CD4-positive, CD25-positive, alpha-beta regulatory T cell (primary cell): ENCODE data around the gene ARHGEF26. TPM values are rescaled to one million over a fixed set of nuclear protein-coding genes. Genes with fewer than 3 reads are reported as not detected.

Experiments
- ATAC-seq, 2 donors: fragments of 150-1000 bp; cut with Tn5 transposase; one replicate each; pipeline ENCODE4 v1.10.0; 2021; ENCODE audit warnings: low read depth in 2 of 2, moderate number of reproducible peaks in 2 of 2, moderate library complexity in 1 of 2
- DNase-seq, 3 donors: peaks; one replicate each; pipeline versions ENCODE4 v3.0.0 to v3.0.0-alpha.2; 2012 to 2022; ENCODE audit warnings: mixed read lengths in 1 of 3
- H3K27ac ChIP-seq: one replicate; pipeline ENCODE4 v1.7.0; 2013; ENCODE audit warnings: mild to moderate bottlenecking, low read length; ENCODE audit not compliant: insufficient read depth, poor library complexity, severe bottlenecking
- H3K27me3 ChIP-seq: one replicate; pipeline ENCODE4 v1.7.0; 2013; ENCODE audit warnings: low read length; ENCODE audit not compliant: control insufficient read depth, insufficient read depth
- H3K36me3 ChIP-seq: one replicate; pipeline ENCODE4 v1.7.0; 2013; ENCODE audit warnings: mild to moderate bottlenecking, low read length, moderate library complexity; ENCODE audit not compliant: control insufficient read depth, insufficient read depth
- H3K4me1 ChIP-seq: 2 replicates; pipeline ENCODE4 v1.7.0; 2013; ENCODE audit warnings: mild to moderate bottlenecking, low read length; ENCODE audit not compliant: insufficient read depth, control insufficient read depth, poor library complexity, severe bottlenecking
- H3K4me3 ChIP-seq: one replicate; pipeline ENCODE4 v1.7.0; 2013; ENCODE audit warnings: low read depth, mild to moderate bottlenecking, low read length, moderate library complexity
- H3K9me3 ChIP-seq, 2 experiments: 1 replicate in 1 of 2; 2 replicates in 1 of 2; pipeline ENCODE4 v1.7.0; 2013; ENCODE audit warnings: low read length in 2 of 2, mild to moderate bottlenecking in 1 of 2, moderate library complexity in 1 of 2; ENCODE audit not compliant: control insufficient read depth in 2 of 2
- H3K27ac Mint-ChIP-seq, 3 donors: one replicate each; pipeline ENCODE4 v1.8.0; 2020 to 2022; ENCODE audit warnings: mild to moderate bottlenecking in 3 of 3, mixed read lengths in 3 of 3, moderate library complexity in 2 of 3
- H3K27me3 Mint-ChIP-seq: one replicate; pipeline ENCODE4 v1.8.0; 2022; ENCODE audit warnings: mild to moderate bottlenecking, mixed read lengths
- H3K36me3 Mint-ChIP-seq: one replicate; pipeline ENCODE4 v1.8.0; 2020; ENCODE audit warnings: mixed read lengths
- H3K4me1 Mint-ChIP-seq, 4 donors: one replicate each; pipeline ENCODE4 v1.8.0; 2020 to 2022; ENCODE audit warnings: mixed read lengths in 4 of 4, mild to moderate bottlenecking in 1 of 4
- H3K4me3 Mint-ChIP-seq, 4 donors: one replicate each; pipeline ENCODE4 v1.8.0; 2020 to 2022; ENCODE audit warnings: mild to moderate bottlenecking in 4 of 4, mixed read lengths in 4 of 4, moderate library complexity in 3 of 4
- H3K9me3 Mint-ChIP-seq, 7 donors: one replicate each; pipeline ENCODE4 v1.8.0; 2020 to 2022; ENCODE audit warnings: mixed read lengths in 7 of 7, mild to moderate bottlenecking in 3 of 7, moderate library complexity in 2 of 7
- polyA plus RNA-seq, 4 donors: library from polyadenylated mRNA; unstranded; fragments of 300-500 nt; fragmentation: Illumina TruSeq; gene quantifications; one replicate each; pipeline ENCODE4 v1.2.3, GENCODE V29; 2021
- total RNA-seq: library from RNA; stranded (reverse); gene quantifications from one replicate; pipeline ENCODE4 v1.2.3, GENCODE V29; 2022

Gene ARHGEF26
- total and polyA plus RNA-seq, 5 donors from 2014 or later: 0.09 to 0.13 TPM; not detected in 3

DNA sequence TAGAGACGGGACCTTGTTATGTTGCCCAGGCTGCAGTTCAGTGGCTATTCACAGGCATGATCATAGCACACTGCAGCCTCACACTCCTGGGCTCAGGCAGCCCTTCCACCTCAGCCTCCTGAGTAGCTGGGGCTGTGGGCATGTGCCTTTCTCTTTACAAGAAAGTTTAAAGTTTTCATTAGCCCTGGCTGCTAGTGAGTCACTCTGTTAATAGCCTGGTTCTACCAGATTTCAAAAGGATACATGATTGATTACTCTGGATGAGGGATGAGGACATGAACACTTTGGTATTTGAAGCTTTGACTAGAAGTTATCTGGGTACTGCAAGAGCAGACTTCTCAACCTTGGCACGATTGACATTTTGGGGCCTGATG is 108.0 kb downstream of the ARHGEF26 start:
- Mint-ChIP-seq H3K27ac (no peak overlapping the region), H3K4me1 (no peaks in the 10 kb centered on the region), H3K36me3 (no peaks in the 10 kb centered on the region), H3K27me3 (peaks cover 4% of the 10 kb centered on the region), H3K4me3 (no peak overlapping the region), H3K9me3 (no peaks in the 10 kb centered on the region)
- H3K27me3 ChIP-seq: peaks cover 8% of the 10 kb centered on the region
- H3K4me3 ChIP-seq: no peak overlapping the region
- no peaks in the 10 kb centered on the region for H3K9me3 ChIP-seq
- no peaks in the 10 kb centered on the region for H3K36me3 ChIP-seq
- DNase-seq (no peak), ATAC-seq (no peak)
- H3K4me1 ChIP-seq: no peaks in the 10 kb centered on the region
- H3K27ac ChIP-seq: no peak overlapping the region

DNA sequence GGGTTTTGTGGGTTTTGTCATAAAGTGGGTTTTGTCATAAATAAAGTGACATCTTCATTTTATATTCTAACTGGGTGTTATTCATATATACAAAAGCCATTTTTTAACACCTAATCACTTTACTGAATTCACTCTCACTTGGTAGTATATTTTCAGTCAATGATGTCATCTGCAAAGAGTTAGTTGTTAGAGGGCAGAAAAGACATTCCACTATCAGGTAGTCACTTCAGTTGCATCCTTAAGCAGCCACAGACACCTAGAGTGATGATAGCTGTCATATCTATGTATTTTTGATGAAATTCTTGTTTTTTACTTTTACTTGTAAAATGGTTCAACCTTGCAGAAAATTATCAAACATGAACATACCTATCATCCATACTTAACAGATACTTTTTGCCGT is 114.1 kb downstream of the ARHGEF26 start:
- H3K36me3 ChIP-seq: no peaks in the 10 kb centered on the region
- H3K27me3 ChIP-seq: peaks cover 10% of the 10 kb centered on the region
- no peak for ATAC-seq

DNA sequence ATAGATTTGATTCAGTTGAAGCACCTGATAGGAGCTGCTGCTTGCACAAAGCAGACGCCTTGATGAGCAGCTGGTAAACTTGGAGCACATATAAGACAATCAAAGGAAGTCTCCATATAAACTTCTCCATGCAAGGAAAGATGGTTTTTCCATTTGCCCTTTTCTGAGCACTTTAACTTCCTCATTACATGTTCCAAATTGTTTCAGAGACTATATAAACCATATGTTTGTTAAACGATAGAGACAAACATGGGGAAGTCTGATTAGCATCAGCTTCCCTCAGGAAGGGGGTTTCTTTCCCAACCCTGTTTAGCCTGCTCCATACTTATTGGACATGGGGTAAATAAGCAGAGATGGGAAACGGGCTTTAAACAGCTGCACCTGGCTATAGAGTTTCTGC is 115.1 kb downstream of the ARHGEF26 start:
- Histone ChIP-seq H3K27ac (no peak overlapping the region), H3K27me3 (peaks cover 10% of the 10 kb centered on the region), H3K9me3 (no peaks in the 10 kb centered on the region), H3K4me1 (no peaks in the 10 kb centered on the region), H3K4me3 (no peak overlapping the region), H3K36me3 (no peaks in the 10 kb centered on the region)
- ATAC-seq (no peak), DNase-seq (no peak)
- Mint-ChIP-seq H3K27ac (no peak overlapping the region), H3K4me1 (no peaks in the 10 kb centered on the region), H3K4me3 (no peak overlapping the region), H3K27me3 (peaks cover 4% of the 10 kb centered on the region), H3K9me3 (no peaks in the 10 kb centered on the region), H3K36me3 (no peaks in the 10 kb centered on the region)

More for the DNA sequence above, 114.1 kb downstream of the ARHGEF26 start:
- no peak overlapping the region for H3K4me3 Mint-ChIP-seq
- no peaks in the 10 kb centered on the region for H3K9me3 Mint-ChIP-seq
- no peaks in the 10 kb centered on the region for H3K4me1 Mint-ChIP-seq
- no peaks in the 10 kb centered on the region for H3K9me3 ChIP-seq
- H3K27ac Mint-ChIP-seq: no peak overlapping the region
- no peaks in the 10 kb centered on the region for H3K36me3 Mint-ChIP-seq
- H3K27ac ChIP-seq: no peak overlapping the region
- H3K4me3 ChIP-seq: no peak overlapping the region
- no peak for DNase-seq
- H3K27me3 Mint-ChIP-seq: peaks cover 4% of the 10 kb centered on the region
- H3K4me1 ChIP-seq: no peaks in the 10 kb centered on the region

DNA sequence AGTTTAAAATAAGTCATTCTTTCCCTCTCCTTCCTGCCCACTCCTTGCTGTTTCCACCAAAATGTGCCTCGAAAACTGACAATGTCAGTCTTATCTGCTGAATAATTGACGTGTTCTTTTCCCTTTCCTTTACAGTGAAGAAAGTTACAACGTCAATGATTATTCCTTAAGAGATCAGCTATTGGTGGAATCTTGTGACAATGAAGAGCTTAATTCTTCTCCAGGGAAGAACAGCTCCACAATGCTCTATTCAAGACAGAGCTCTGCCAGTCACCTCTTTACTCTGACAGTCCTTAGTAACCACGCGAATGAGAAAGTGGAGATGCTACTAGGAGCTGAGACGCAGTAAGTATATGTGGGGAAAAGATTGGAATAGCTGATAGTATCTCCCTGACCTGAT is 119.0 kb downstream of the ARHGEF26 start:
- H3K27me3 ChIP-seq: peaks cover 2% of the 10 kb centered on the region
- H3K9me3 ChIP-seq: no peaks in the 10 kb centered on the region
- no peaks in the 10 kb centered on the region for H3K4me1 ChIP-seq
- H3K27ac ChIP-seq: no peak overlapping the region
- Mint-ChIP-seq H3K27ac (no peak overlapping the region), H3K4me3 (no peak overlapping the region), H3K9me3 (no peaks in the 10 kb centered on the region), H3K27me3 (peaks cover 4% of the 10 kb centered on the region), H3K4me1 (no peaks in the 10 kb centered on the region), H3K36me3 (no peaks in the 10 kb centered on the region)
- no peak overlapping the region for H3K4me3 ChIP-seq
- H3K36me3 ChIP-seq: no peaks in the 10 kb centered on the region
- ATAC-seq (no peak), DNase-seq (no peak)

DNA sequence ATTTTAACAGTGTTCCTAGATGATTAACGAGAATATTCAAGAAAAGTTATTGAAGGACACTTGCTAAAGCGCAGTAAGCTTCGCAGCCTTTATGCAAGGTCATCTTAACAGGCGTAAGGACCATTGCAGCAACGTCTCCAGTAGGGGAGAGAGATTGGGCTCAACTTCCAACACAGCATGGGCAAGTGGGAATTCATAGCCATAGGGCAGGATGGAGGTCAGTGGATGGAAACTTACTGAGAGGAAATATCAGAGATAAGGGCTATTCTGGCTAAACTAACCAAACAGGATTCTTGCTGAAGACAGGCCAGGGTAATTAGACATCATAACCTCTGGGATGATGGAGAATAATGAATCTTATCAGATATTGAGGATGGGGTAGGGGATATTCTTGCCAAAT is 120.3 kb downstream of the ARHGEF26 start:
- Histone ChIP-seq H3K27me3 (peaks cover 2% of the 10 kb centered on the region), H3K4me3 (no peak overlapping the region), H3K27ac (no peak overlapping the region), H3K9me3 (no peaks in the 10 kb centered on the region), H3K36me3 (no peaks in the 10 kb centered on the region), H3K4me1 (no peaks in the 10 kb centered on the region)
- no peak overlapping the region for H3K4me3 Mint-ChIP-seq
- no peak overlapping the region for H3K27ac Mint-ChIP-seq
- ATAC-seq: no peak
- DNase-seq: no peak
- H3K4me1 Mint-ChIP-seq: no peaks in the 10 kb centered on the region
- H3K27me3 Mint-ChIP-seq: peaks cover 2% of the 10 kb centered on the region
- no peaks in the 10 kb centered on the region for H3K9me3 Mint-ChIP-seq
- H3K36me3 Mint-ChIP-seq: peaks cover 1% of the 10 kb centered on the region

DNA sequence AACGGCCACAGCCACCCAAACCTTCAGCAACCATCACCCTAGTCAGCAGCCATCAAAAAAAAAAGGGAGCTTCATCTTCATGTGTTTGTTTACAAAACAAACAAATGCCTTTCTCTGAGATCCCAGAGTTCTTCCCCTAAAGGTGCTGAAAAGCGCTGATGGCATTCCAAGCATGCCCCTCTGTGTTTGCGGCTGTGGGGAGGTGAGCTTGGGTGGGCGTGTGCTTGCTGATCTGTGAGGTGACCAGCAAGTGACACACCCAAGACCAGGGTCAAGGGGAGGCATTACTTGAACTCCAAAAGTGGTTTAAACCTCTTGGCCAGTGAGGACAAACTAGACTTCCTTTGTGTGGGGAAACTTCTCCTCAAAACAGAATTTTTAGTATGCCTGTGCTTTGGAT is 121.6 kb downstream of the ARHGEF26 start:
- no peak overlapping the region for H3K4me3 ChIP-seq
- no peaks in the 10 kb centered on the region for H3K9me3 ChIP-seq
- H3K27ac ChIP-seq: no peak overlapping the region
- Mint-ChIP-seq H3K4me1 (no peaks in the 10 kb centered on the region), H3K27ac (no peak overlapping the region), H3K27me3 (no peaks in the 10 kb centered on the region), H3K36me3 (peaks cover 9% of the 10 kb centered on the region), H3K4me3 (no peak overlapping the region), H3K9me3 (no peaks in the 10 kb centered on the region)
- ATAC-seq: no peak
- no peaks in the 10 kb centered on the region for H3K4me1 ChIP-seq
- no peaks in the 10 kb centered on the region for H3K27me3 ChIP-seq
- DNase-seq: no peak
- no peaks in the 10 kb centered on the region for H3K36me3 ChIP-seq

DNA sequence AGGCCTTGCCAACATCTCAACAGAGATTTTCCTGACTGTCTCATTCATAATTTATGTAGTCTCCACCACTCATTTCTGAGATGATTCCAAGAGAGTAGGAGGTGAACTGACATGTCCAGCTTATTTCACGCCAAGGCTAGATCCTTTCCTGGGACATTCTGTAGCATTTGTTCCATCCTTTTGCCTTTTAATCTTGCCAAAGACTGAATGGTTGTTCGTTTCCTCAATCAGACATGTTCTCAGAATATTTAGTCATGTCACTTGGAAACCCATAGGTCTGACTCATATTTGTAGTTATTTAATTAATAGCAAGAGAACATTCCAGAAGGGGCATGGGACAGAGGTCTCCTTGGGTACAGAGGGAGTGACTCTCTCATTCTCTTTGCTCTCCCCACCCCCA is 122.2 kb downstream of the ARHGEF26 start:
- no peaks in the 10 kb centered on the region for H3K27me3 Mint-ChIP-seq
- Histone ChIP-seq H3K36me3 (no peaks in the 10 kb centered on the region), H3K9me3 (no peaks in the 10 kb centered on the region), H3K4me3 (no peak overlapping the region), H3K27me3 (no peaks in the 10 kb centered on the region), H3K4me1 (no peaks in the 10 kb centered on the region), H3K27ac (no peak overlapping the region)
- DNase-seq: no peak
- H3K4me3 Mint-ChIP-seq: no peak overlapping the region
- no peak for ATAC-seq
- peaks cover 9% of the 10 kb centered on the region for H3K36me3 Mint-ChIP-seq
- no peaks in the 10 kb centered on the region for H3K4me1 Mint-ChIP-seq
- H3K27ac Mint-ChIP-seq: no peak overlapping the region
- H3K9me3 Mint-ChIP-seq: no peaks in the 10 kb centered on the region

DNA sequence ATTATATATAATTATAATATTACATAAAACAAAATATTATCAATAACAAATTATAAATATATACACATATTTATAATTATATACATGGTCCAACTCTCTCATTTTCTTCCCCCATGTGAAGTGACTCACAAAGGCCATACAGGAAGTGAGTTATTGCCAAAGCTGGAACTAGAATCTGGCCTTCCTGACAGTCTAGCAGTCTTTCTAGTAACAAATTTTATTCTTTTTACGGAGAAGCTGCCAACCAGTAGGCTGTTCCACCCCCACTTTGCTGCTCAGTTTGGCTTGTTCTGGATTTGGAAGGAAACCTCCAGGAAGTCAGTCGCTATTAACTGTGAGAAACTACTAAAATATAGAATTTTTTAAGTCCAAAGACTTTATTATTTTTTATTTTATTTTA is 123.5 kb downstream of the ARHGEF26 start:
- Histone ChIP-seq H3K27me3 (no peaks in the 10 kb centered on the region), H3K4me1 (no peaks in the 10 kb centered on the region), H3K9me3 (no peaks in the 10 kb centered on the region), H3K36me3 (no peaks in the 10 kb centered on the region), H3K27ac (no peak overlapping the region), H3K4me3 (no peak overlapping the region)
- H3K27ac Mint-ChIP-seq: no peak overlapping the region
- H3K9me3 Mint-ChIP-seq: no peaks in the 10 kb centered on the region
- no peak overlapping the region for H3K4me3 Mint-ChIP-seq
- ATAC-seq (no peak), DNase-seq (no peak)
- no peaks in the 10 kb centered on the region for H3K4me1 Mint-ChIP-seq
- H3K36me3 Mint-ChIP-seq: peaks cover 12% of the 10 kb centered on the region
- no peaks in the 10 kb centered on the region for H3K27me3 Mint-ChIP-seq
